ENCODE data around the gene CFAP77. TPM values are rescaled to one million over a fixed set of nuclear protein-coding genes. Genes with fewer than 3 reads are reported as not detected.
A peak's percentile ranks its signal among the peaks of the same experiment; 100 is the strongest.

The CFAP77 gene
- total and polyA plus RNA-seq, 7 experiments from 2014 or later = not detected

- H3K36me3 ChIP-seq (ENCODE audit: control insufficient read depth in 2 of 3, insufficient read depth in 3 of 3, low read length in 3 of 3) = no peaks in the 10 kb centered on the region
- Mint-ChIP-seq H3K9me3 (peaks cover 0 to 4% (median 0%) of the 10 kb centered on the region in 11 donors), H3K4me3 (no peak overlapping the region), H3K36me3 (peaks cover 0 to 5% (median 0%) of the 10 kb centered on the region in 5 donors), H3K4me1 (peaks cover 0 to 18% (median 13%) of the 10 kb centered on the region in 7 donors), H3K27me3 (peaks cover 49 to 89% (median 59%) of the 10 kb centered on the region in 5 donors), H3K27ac (peak overlapping the region in 1 of 9 donors; percentile 18)
- H3K27ac ChIP-seq (ENCODE audit: low read depth, low read length) = no peak overlapping the region
- no peak for DNase-seq
- H3K4me3 ChIP-seq (ENCODE audit: low read length) = no peak overlapping the region
- intact Hi-C loops (cut with micrococcal nuclease) = no loop called here
- ChIA-PET POLR2A (no interaction called here), CTCF (no interaction called here)
- no peak for ATAC-seq
- H3K9me3 ChIP-seq (ENCODE audit: control insufficient read depth in 2 of 3, low read length in 3 of 3) = no peaks in the 10 kb centered on the region
- peaks cover 7 to 9% of the 10 kb centered on the region in 2 donors for H3K4me1 ChIP-seq (ENCODE audit: control insufficient read depth in 2 of 2, insufficient read depth in 2 of 2, low read length in 2 of 2)
- peaks cover 27 to 44% of the 10 kb centered on the region in 2 donors for H3K27me3 ChIP-seq (ENCODE audit: control insufficient read depth in 2 of 2, insufficient read depth in 2 of 2, low read length in 2 of 2)
Measured at GRCh38 chr9:132584601-132585560, 174.9 kb downstream of the CFAP77 start.

GRCh38 chr9:132585954-132586829, 176.2 kb downstream of the CFAP77 start:
- peaks cover 7 to 8% of the 10 kb centered on the region in 2 donors for H3K4me1 ChIP-seq (ENCODE audit: control insufficient read depth in 2 of 2, insufficient read depth in 2 of 2, low read length in 2 of 2)

GRCh38 chr9:132586830-132587591, 177.0 kb downstream of the CFAP77 start:
- peaks cover 27 to 31% of the 10 kb centered on the region in 2 donors for H3K27me3 ChIP-seq (ENCODE audit: control insufficient read depth in 2 of 2, insufficient read depth in 2 of 2, low read length in 2 of 2)
- no peaks in the 10 kb centered on the region for H3K36me3 ChIP-seq (ENCODE audit: control insufficient read depth in 2 of 3, insufficient read depth in 3 of 3, low read length in 3 of 3)
- no peak overlapping the region for H3K27ac ChIP-seq (ENCODE audit: low read depth, low read length)
- DNase-seq (no peak), ATAC-seq (no peak)
- Mint-ChIP-seq H3K27me3 (peaks cover 46 to 87% (median 67%) of the 10 kb centered on the region in 5 donors), H3K36me3 (peaks cover 0 to 5% (median 0%) of the 10 kb centered on the region in 5 donors), H3K4me3 (no peak overlapping the region), H3K27ac (no peak overlapping the region), H3K9me3 (peaks cover 0 to 4% (median 0%) of the 10 kb centered on the region in 11 donors), H3K4me1 (peaks cover 0 to 15% (median 13%) of the 10 kb centered on the region in 7 donors)
- no peak overlapping the region for H3K4me3 ChIP-seq (ENCODE audit: low read length)
- CTCF ChIA-PET = no interaction called here
- H3K9me3 ChIP-seq (ENCODE audit: control insufficient read depth in 2 of 3, low read length in 3 of 3) = no peaks in the 10 kb centered on the region
- intact Hi-C loops (cut with micrococcal nuclease) = no loop called here
- POLR2A ChIA-PET = no interaction called here
- H3K4me1 ChIP-seq (ENCODE audit: control insufficient read depth in 2 of 2, insufficient read depth in 2 of 2, low read length in 2 of 2) = no peaks in the 10 kb centered on the region

More at GRCh38 chr9:132585954-132586829, 176.2 kb downstream of the CFAP77 start:
- CTCF ChIA-PET = no interaction called here
- H3K4me1 Mint-ChIP-seq = peaks cover 0 to 19% (median 13%) of the 10 kb centered on the region in 7 donors
- Histone ChIP-seq H3K27ac (ENCODE audit: low read depth, low read length) (no peak overlapping the region), H3K36me3 (ENCODE audit: control insufficient read depth in 2 of 3, insufficient read depth in 3 of 3, low read length in 3 of 3) (no peaks in the 10 kb centered on the region), H3K9me3 (ENCODE audit: control insufficient read depth in 2 of 3, low read length in 3 of 3) (no peaks in the 10 kb centered on the region), H3K4me3 (ENCODE audit: low read length) (no peak overlapping the region), H3K27me3 (ENCODE audit: control insufficient read depth in 2 of 2, insufficient read depth in 2 of 2, low read length in 2 of 2) (peaks cover 27 to 37% of the 10 kb centered on the region in 2 donors)
- no peak for ATAC-seq
- peak overlapping the region in 2 of 9 donors; percentile 20 to 34 for H3K27ac Mint-ChIP-seq
- H3K4me3 Mint-ChIP-seq = no peak overlapping the region
- peaks cover 0 to 5% (median 0%) of the 10 kb centered on the region in 5 donors for H3K36me3 Mint-ChIP-seq
- peaks cover 46 to 87% (median 61%) of the 10 kb centered on the region in 5 donors for H3K27me3 Mint-ChIP-seq
- POLR2A ChIA-PET = no interaction called here
- intact Hi-C loops (cut with micrococcal nuclease) = no loop called here
- DNase-seq = no peak
- peaks cover 0 to 4% (median 0%) of the 10 kb centered on the region in 11 donors for H3K9me3 Mint-ChIP-seq

GRCh38 chr9:132587592-132587955, 177.6 kb downstream of the CFAP77 start:
- Histone ChIP-seq H3K4me3 (ENCODE audit: low read length) (no peak overlapping the region), H3K27me3 (ENCODE audit: control insufficient read depth in 2 of 2, insufficient read depth in 2 of 2, low read length in 2 of 2) (peaks cover 27 to 31% of the 10 kb centered on the region in 2 donors), H3K9me3 (ENCODE audit: control insufficient read depth in 2 of 3, low read length in 3 of 3) (no peaks in the 10 kb centered on the region), H3K4me1 (ENCODE audit: control insufficient read depth in 2 of 2, insufficient read depth in 2 of 2, low read length in 2 of 2) (no peaks in the 10 kb centered on the region), H3K27ac (ENCODE audit: low read depth, low read length) (no peak overlapping the region), H3K36me3 (ENCODE audit: control insufficient read depth in 2 of 3, insufficient read depth in 3 of 3, low read length in 3 of 3) (no peaks in the 10 kb centered on the region)
- Mint-ChIP-seq H3K4me1 (peaks cover 0 to 18% (median 12%) of the 10 kb centered on the region in 7 donors), H3K9me3 (peaks cover 0 to 4% (median 0%) of the 10 kb centered on the region in 11 donors), H3K4me3 (no peak overlapping the region), H3K27me3 (peaks cover 50 to 88% (median 71%) of the 10 kb centered on the region in 5 donors), H3K36me3 (peaks cover 0 to 5% (median 0%) of the 10 kb centered on the region in 5 donors), H3K27ac (no peak overlapping the region)
- ChIA-PET CTCF (no interaction called here), POLR2A (no interaction called here)
- DNase-seq (no peak), ATAC-seq (no peak)
- intact Hi-C loops (cut with micrococcal nuclease) = no loop called here

- no peaks in the 10 kb centered on the region for H3K4me1 ChIP-seq (ENCODE audit: control insufficient read depth in 2 of 2, insufficient read depth in 2 of 2, low read length in 2 of 2)
- intact Hi-C loops (cut with micrococcal nuclease) = no loop called here
- POLR2A ChIA-PET = no interaction called here
- Mint-ChIP-seq H3K27ac (peak overlapping the region in 1 of 9 donors; percentile 33), H3K27me3 (peaks cover 49 to 85% (median 70%) of the 10 kb centered on the region in 5 donors), H3K4me1 (peaks cover 0 to 18% (median 12%) of the 10 kb centered on the region in 7 donors), H3K4me3 (no peak overlapping the region), H3K36me3 (peaks cover 0 to 5% (median under 1%) of the 10 kb centered on the region in 5 donors), H3K9me3 (peaks cover 0 to 4% (median 0%) of the 10 kb centered on the region in 11 donors)
- no peak overlapping the region for H3K27ac ChIP-seq (ENCODE audit: low read depth, low read length)
- H3K4me3 ChIP-seq (ENCODE audit: low read length) = no peak overlapping the region
- no peak for DNase-seq
- H3K36me3 ChIP-seq (ENCODE audit: control insufficient read depth in 2 of 3, insufficient read depth in 3 of 3, low read length in 3 of 3) = no peaks in the 10 kb centered on the region
- H3K9me3 ChIP-seq (ENCODE audit: control insufficient read depth in 2 of 3, low read length in 3 of 3) = no peaks in the 10 kb centered on the region
- ATAC-seq = no peak
- CTCF ChIA-PET = no interaction called here
- peaks cover 26 to 27% of the 10 kb centered on the region in 2 donors for H3K27me3 ChIP-seq (ENCODE audit: control insufficient read depth in 2 of 2, insufficient read depth in 2 of 2, low read length in 2 of 2)
Measured at GRCh38 chr9:132588098-132588497, 178.1 kb downstream of the CFAP77 start.

Data from naive thymus-derived CD4-positive, alpha-beta T cell (primary cell).